ENCODE data around the gene LPCAT1. TPM values are rescaled to one million over a fixed set of nuclear protein-coding genes. Genes with fewer than 3 reads are reported as not detected.

The LPCAT1 gene
- total and polyA plus RNA-seq, 3 donors from 2014 or later = 21.1 to 27.1 (median 23.9) TPM

DNA sequence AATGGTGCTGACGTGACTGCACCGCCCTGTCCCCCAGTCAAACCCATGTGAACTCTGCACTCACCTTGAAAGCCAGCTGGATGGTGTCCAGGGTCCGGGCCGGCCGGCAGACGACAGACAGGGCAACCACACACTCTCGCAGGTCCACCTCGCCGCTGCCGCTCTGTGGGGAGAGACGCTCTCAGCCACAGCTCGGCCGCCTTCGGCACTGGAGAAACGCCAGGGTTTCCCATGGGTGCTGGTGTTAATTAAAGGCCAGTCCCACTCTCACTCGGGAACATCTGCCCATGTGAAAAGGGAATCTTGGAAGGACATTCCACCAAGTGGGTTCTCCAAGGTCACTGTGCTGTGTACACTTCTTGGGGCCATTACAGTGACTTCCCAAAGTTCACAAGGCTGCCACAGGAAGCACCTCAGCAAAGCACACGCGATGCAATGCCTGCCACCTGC is 53.0 kb downstream of the LPCAT1 start:
- DNase-seq = no peak
- H3K9me3 ChIP-seq = no peaks in the 10 kb centered on the region
- WGBS, 2 donors = 49 to 73% methylated on average over 6 to 16 of the region's 18 CpGs
- H3K36me3 ChIP-seq (ENCODE audit: low read depth, missing control alignments) = no peaks in the 10 kb centered on the region
- TF ChIP-seq POLR2A (IDR thresholded peaks at IDR 0.05) = no peak
- TF ChIP-seq, protein P1, sequence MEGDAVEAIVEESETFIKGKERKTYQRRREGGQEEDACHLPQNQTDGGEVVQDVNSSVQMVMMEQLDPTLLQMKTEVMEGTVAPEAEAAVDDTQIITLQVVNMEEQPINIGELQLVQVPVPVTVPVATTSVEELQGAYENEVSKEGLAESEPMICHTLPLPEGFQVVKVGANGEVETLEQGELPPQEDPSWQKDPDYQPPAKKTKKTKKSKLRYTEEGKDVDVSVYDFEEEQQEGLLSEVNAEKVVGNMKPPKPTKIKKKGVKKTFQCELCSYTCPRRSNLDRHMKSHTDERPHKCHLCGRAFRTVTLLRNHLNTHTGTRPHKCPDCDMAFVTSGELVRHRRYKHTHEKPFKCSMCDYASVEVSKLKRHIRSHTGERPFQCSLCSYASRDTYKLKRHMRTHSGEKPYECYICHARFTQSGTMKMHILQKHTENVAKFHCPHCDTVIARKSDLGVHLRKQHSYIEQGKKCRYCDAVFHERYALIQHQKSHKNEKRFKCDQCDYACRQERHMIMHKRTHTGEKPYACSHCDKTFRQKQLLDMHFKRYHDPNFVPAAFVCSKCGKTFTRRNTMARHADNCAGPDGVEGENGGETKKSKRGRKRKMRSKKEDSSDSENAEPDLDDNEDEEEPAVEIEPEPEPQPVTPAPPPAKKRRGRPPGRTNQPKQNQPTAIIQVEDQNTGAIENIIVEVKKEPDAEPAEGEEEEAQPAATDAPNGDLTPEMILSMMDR (IDR thresholded peaks at IDR 0.05) = no peak
- no peak overlapping the region for H3K4me3 ChIP-seq
- no peak overlapping the region for H3K27ac ChIP-seq
- intact Hi-C loops (cut with DNase I; ENCODE audit: low total_unique reads) = no loop called here
- H3K27me3 ChIP-seq = no peaks in the 10 kb centered on the region
- H3K4me1 ChIP-seq = no peaks in the 10 kb centered on the region

DNA sequence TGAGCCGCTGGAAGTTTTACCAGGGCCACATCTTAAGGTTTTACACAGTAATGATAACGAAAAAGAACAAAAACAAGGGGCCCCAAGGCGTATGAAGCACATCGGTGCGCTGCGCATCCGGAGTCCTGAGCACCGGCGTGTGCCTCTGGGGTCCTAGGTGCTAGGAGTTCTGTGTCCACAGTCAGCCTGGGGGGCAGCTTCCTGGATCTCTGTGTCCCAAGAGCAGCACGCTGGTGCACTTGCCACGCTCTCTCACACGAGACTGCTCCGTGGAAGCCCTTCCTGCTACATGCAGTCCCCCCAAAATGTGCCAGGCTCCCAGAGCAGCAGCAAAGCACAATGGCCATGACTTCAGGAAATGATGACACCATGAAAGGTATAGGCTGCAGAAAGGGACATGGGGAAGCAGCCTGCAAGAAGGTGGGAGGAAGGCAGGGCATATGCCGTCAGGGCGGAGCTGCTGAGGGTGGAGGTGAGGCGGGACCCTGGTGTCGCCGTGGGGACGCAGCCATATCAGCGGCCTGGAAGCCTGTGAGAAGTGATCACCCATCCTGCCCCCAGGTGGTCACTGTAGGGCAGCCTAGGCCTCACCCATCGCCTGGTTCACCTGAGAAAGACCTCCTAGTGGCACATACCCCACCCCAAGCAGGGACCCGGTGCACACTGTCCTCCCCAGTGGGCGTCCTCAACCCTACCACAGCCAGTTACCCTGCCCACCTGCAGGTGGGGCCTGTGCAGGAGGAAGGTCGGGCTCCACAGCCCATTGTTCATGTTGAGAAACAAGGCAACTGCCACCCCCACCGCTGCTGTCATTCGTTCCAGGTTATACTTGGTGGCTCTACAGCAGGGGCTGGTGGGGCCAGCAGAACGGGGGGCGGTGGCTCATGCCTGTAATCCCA is 54.9 kb downstream of the LPCAT1 start:
- WGBS, 2 donors = 87 to 92% methylated on average over 18 to 28 of the region's 28 CpGs
- Histone ChIP-seq H3K27ac (no peak overlapping the region), H3K36me3 (ENCODE audit: low read depth, missing control alignments) (no peaks in the 10 kb centered on the region), H3K9me3 (no peaks in the 10 kb centered on the region), H3K27me3 (no peaks in the 10 kb centered on the region), H3K4me1 (no peaks in the 10 kb centered on the region), H3K4me3 (no peak overlapping the region)
- no peak for DNase-seq
- TF ChIP-seq, protein P1 (IDR thresholded peaks at IDR 0.05) = no peak
- TF ChIP-seq POLR2A (IDR thresholded peaks at IDR 0.05) = no peak
- intact Hi-C loops (cut with DNase I; ENCODE audit: low total_unique reads) = no loop called here

DNA sequence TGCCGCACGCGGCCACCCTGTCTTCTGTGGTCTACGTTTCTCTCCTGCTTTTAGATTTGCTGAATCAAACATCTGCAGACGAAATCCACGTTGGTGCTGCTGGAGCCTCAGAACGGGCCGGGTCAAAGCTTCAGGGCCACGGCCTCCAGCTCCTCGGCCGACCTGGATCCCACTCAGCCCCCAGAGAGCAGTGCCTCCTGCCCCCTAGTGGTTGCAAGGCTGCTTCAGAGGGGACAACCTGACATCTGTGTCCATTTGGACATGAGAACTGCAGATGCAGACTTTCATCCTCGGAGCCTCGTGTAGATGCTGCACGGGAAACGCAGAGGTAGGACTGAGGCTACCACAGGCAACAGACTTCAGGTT is 55.5 kb downstream of the LPCAT1 start:
- TF ChIP-seq, protein P1 (IDR thresholded peaks at IDR 0.05) = peak; percentile 31 to 63 (median 60)
- TF ChIP-seq POLR2A (IDR thresholded peaks at IDR 0.05) = no peak
- WGBS, 2 donors = 48 to 49% methylated on average over 12 to 15 of the region's 15 CpGs
- no peak overlapping the region for H3K27ac ChIP-seq
- H3K36me3 ChIP-seq (ENCODE audit: low read depth, missing control alignments) = no peaks in the 10 kb centered on the region
- H3K27me3 ChIP-seq = no peaks in the 10 kb centered on the region
- no peaks in the 10 kb centered on the region for H3K9me3 ChIP-seq
- no peaks in the 10 kb centered on the region for H3K4me1 ChIP-seq
- DNase-seq = peak; percentile 67
- no peak overlapping the region for H3K4me3 ChIP-seq
- intact Hi-C loops (cut with DNase I; ENCODE audit: low total_unique reads) = no loop called here

DNA sequence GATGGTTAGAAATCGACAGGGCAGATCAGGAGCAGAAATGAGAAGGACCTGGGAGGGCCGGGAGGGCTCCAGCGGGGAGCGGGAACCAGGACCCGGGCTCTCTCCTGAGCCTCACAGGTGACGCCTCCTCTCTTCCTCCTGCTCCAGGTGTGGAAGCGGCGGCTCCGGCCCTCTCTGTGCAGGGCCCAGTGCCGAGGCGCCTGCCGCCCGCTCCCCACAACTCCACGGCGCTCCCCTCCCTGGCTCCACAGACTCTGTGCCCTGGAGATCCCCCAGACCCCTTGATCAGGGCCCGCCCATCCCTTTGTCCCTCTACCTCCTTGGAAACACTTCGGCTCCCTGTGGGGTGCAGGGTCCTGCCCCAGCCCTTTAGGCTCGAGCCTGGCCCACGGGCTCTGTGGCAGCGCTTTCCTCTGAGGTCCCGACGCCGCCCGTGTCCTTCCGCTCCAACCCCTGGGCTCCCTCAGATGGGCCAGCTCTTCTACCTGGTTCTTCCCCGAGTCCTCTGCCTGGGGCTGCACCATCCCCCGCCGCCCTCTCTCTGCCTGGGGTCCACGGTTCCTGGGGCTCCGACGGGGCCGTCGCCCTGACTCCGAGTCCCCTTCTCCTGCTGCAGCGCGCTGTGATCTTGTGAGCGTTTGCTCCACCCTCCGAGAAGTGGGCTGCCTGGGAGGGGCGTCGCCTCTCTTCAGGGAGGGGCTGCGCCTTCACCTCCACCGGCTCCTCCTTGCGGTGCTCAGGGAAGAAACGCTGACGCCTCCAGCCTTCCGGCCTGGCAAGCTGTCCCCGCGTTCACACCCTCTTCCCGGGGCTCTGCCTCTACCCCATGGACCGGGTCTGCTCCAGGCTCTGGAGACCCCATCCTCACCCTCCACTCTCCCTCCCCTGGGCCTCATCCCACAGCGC is 56.2 kb downstream of the LPCAT1 start:
- Histone ChIP-seq H3K27me3 (no peaks in the 10 kb centered on the region), H3K9me3 (no peaks in the 10 kb centered on the region), H3K4me1 (no peaks in the 10 kb centered on the region), H3K4me3 (peak overlapping the region in 1 of 2 donors; percentile 20), H3K36me3 (ENCODE audit: low read depth, missing control alignments) (no peaks in the 10 kb centered on the region), H3K27ac (no peak overlapping the region)
- TF ChIP-seq, protein P1 (IDR thresholded peaks at IDR 0.05) = no peak
- no peak for TF ChIP-seq POLR2A (IDR thresholded peaks at IDR 0.05)
- WGBS, 2 donors = 58 to 76% methylated on average over 43 to 51 of the region's 51 CpGs
- intact Hi-C loops (cut with DNase I; ENCODE audit: low total_unique reads) = no loop called here
- DNase-seq = no peak

Measured in testis (tissue), 3 donors.